Fibroblast of lung (primary cell): ENCODE data around the gene TOR4A. TPM values are rescaled to one million over a fixed set of nuclear protein-coding genes. Genes with fewer than 3 reads are reported as not detected.

Experiments
- DNase-seq, 2 donors: peaks; one replicate each; pipeline versions ENCODE4 v3.0.0 to v3.0.0-alpha.2; 2010; ENCODE audit warnings: low read depth in 2 of 2
- H2AFZ ChIP-seq: 2 replicates; pipeline ENCODE4 v1.5.1; 2012; ENCODE audit warnings: low read length, control low read depth, inconsistent platforms
- H3K27ac ChIP-seq: 2 replicates; pipeline ENCODE4 v1.5.1; 2011; ENCODE audit warnings: low read length, control low read depth; ENCODE audit not compliant: insufficient read depth
- H3K27me3 ChIP-seq: 2 replicates; pipeline ENCODE4 v1.5.1; 2011; ENCODE audit warnings: mild to moderate bottlenecking, low read length; ENCODE audit not compliant: control insufficient read depth, insufficient read depth
- H3K36me3 ChIP-seq: 2 replicates; pipeline ENCODE4 v1.5.1; 2011; ENCODE audit warnings: low read length; ENCODE audit not compliant: control insufficient read depth, insufficient read depth
- H3K4me1 ChIP-seq: 2 replicates; pipeline ENCODE4 v1.5.1; 2011; ENCODE audit warnings: low read length; ENCODE audit not compliant: control insufficient read depth, insufficient read depth; ENCODE audit errors: extremely low read depth
- H3K4me2 ChIP-seq: 2 replicates; pipeline ENCODE4 v1.5.1; 2011; ENCODE audit warnings: low read length, control low read depth; ENCODE audit not compliant: insufficient read depth; ENCODE audit errors: extremely low read depth
- H3K4me3 ChIP-seq, 4 experiments: fragments of 200-600 bp in 1 of 4; sonication (generic) in 1 of 4; replicated peaks in 1 of 4; 2 replicates each; pipeline ENCODE4 v1.5.1; 2011 to 2016; ENCODE audit warnings: low read length in 4 of 4, low read depth in 3 of 4, mild to moderate bottlenecking in 3 of 4, control low read depth in 2 of 4, inconsistent platforms in 1 of 4, mixed read lengths in 1 of 4; ENCODE audit not compliant: insufficient read depth in 1 of 4; ENCODE audit errors: control extremely low read depth in 1 of 4
- H3K79me2 ChIP-seq: 2 replicates; pipeline ENCODE4 v1.5.1; 2012; ENCODE audit warnings: mild to moderate bottlenecking, low read length, inconsistent platforms; ENCODE audit not compliant: control insufficient read depth, insufficient read depth
- H3K9ac ChIP-seq: 2 replicates; pipeline ENCODE4 v1.5.1; 2011; ENCODE audit warnings: mild to moderate bottlenecking, low read length, control low read depth; ENCODE audit not compliant: insufficient read depth
- H3K9me3 ChIP-seq: 2 replicates; pipeline ENCODE4 v1.5.1; 2012; ENCODE audit warnings: low read depth, low read length; ENCODE audit not compliant: control insufficient read depth, insufficient read depth
- H4K20me1 ChIP-seq: 2 replicates; pipeline ENCODE4 v1.5.1; 2011; ENCODE audit warnings: low read length; ENCODE audit not compliant: control insufficient read depth, insufficient read depth; ENCODE audit errors: extremely low read depth
- CTCF ChIP-seq, 2 donors: IDR thresholded peaks in 1 of 2; conservative IDR thresholded peaks in 1 of 2; 1 replicate in 1 of 2; 2 replicates in 1 of 2; pipeline ENCODE4 v1.5.1; 2011 to 2012; ENCODE audit warnings: low read length in 2 of 2, control low read depth in 1 of 2, inconsistent platforms in 1 of 2, low read depth in 1 of 2, mild to moderate bottlenecking in 1 of 2
- EZH2 ChIP-seq: IDR thresholded peaks from 2 replicates; pipeline ENCODE4 v1.5.1; 2012; ENCODE audit warnings: low read length, control low read depth, mild to moderate bottlenecking; ENCODE audit errors: missing control alignments
- polyA plus RNA-seq, 2 donors: library from polyadenylated mRNA; depleted of rRNA in 1 of 2; stranded (reverse) in 1 of 2; unstranded in 1 of 2; fragments of >200 nt; gene quantifications; 2 replicates each; pipeline ENCODE4 v1.2.1, GENCODE V29; 2011 to 2012; ENCODE audit warnings: missing spikeins in 1 of 2
- total RNA-seq: library from RNA; depleted of rRNA; stranded (reverse); fragments of >200 nt; gene quantifications from 2 replicates; pipeline ENCODE4 v1.2.1, GENCODE V29; 2014

Gene TOR4A
- total and polyA plus RNA-seq, 2 donors (not counting 1 experiment from before 2014, with no cell fraction given), result 3.3 to 22.1 TPM

DNA sequence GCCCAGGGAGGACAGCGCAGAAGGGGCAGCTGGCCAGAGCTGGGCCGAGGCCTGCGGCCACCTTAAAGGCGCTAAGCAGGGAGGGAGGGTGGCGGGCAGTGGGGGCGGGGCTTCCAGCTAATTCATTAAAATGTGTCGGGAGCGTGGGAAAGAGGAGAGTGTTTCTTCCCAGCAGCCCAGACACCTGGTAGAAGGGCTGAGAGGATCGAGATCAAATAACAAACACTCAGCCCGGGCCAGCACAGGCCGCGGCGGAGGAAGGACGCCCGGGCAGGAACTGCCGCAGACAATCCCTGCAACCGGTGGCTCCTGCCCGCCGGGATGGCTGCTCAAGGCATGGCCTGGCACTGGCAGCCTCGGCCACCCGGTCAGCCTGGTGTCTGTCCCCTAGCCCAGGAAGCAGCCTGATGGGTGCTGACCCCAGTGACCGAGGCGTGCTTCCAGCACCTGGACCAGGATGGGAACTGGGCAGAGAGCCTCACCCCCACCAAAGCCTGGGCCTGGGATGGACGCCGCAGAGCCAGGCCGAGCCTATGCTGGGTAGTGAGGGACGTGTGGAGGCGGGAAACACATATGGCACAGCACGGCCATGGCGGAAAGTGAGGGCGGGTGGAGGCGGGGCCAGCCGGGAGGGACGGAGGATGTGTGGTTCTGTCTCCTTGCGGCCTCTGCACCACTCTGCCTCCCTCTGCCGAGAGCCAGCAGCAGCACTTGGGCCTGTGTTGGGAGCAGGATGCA lies 27.7 kb downstream of the TOR4A start:
- peak; percentile 31 to 46 for DNase-seq
- Histone ChIP-seq H3K4me3 (no peak overlapping the region), H3K4me1 (peaks cover 4% of the 10 kb centered on the region), H3K9me3 (no peaks in the 10 kb centered on the region), H4K20me1 (no peaks in the 10 kb centered on the region), H3K4me2 (peak overlapping the region; percentile 17), H2AFZ (peak overlapping the region; percentile 69), H3K9ac (peak overlapping the region; percentile 36), H3K27me3 (peaks cover 4% of the 10 kb centered on the region), H3K27ac (no peak overlapping the region), H3K36me3 (no peaks in the 10 kb centered on the region), H3K79me2 (no peaks in the 10 kb centered on the region)
- TF ChIP-seq CTCF (conservative IDR thresholded peaks at IDR 0.05 in 1 of 2, IDR thresholded peaks at IDR 0.05 in 1 of 2; ENCODE audit: low read depth in 1 of 2, low read length in 2 of 2), result peak; percentile 2 to 17
- TF ChIP-seq EZH2, result no peak

DNA sequence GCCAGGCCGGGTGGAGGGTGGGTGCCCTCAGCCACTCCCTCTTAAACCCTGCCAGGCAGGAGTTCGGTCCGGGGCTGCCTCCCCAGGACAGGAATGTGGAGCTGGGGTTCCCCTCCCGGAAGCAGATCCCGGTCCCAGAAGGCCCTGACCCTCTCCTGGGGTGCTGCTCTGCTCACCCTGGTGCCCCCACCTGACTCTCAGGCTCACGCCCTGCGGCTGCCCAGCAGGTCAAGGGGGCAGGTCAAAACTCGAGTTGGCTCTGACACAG lies 28.2 kb downstream of the TOR4A start:
- H3K4me2 ChIP-seq, result no peak overlapping the region
- H4K20me1 ChIP-seq, result no peaks in the 10 kb centered on the region
- H2AFZ ChIP-seq, result peak overlapping the region; percentile 69
- H3K9ac ChIP-seq, result no peak overlapping the region
- H3K79me2 ChIP-seq, result no peaks in the 10 kb centered on the region
- H3K27ac ChIP-seq, result no peak overlapping the region
- DNase-seq, result no peak
- no peak overlapping the region for H3K4me3 ChIP-seq
- TF ChIP-seq EZH2, result no peak
- no peak for TF ChIP-seq CTCF (conservative IDR thresholded peaks at IDR 0.05 in 1 of 2, IDR thresholded peaks at IDR 0.05 in 1 of 2; ENCODE audit: low read depth in 1 of 2, low read length in 2 of 2)
- no peaks in the 10 kb centered on the region for H3K9me3 ChIP-seq
- peaks cover 4% of the 10 kb centered on the region for H3K27me3 ChIP-seq
- H3K36me3 ChIP-seq, result no peaks in the 10 kb centered on the region
- peaks cover 4% of the 10 kb centered on the region for H3K4me1 ChIP-seq

GRCh38 chr9:137306066-137306849 lies 28.7 kb downstream of the TOR4A start:
- no peak overlapping the region for H2AFZ ChIP-seq
- TF ChIP-seq CTCF (conservative IDR thresholded peaks at IDR 0.05 in 1 of 2, IDR thresholded peaks at IDR 0.05 in 1 of 2; ENCODE audit: low read depth in 1 of 2, low read length in 2 of 2) (no peak), EZH2 (no peak)
- H3K79me2 ChIP-seq, result no peaks in the 10 kb centered on the region
- no peak overlapping the region for H3K27ac ChIP-seq
- H3K9me3 ChIP-seq, result no peaks in the 10 kb centered on the region
- no peaks in the 10 kb centered on the region for H4K20me1 ChIP-seq
- H3K4me2 ChIP-seq, result no peak overlapping the region
- no peak overlapping the region for H3K4me3 ChIP-seq
- no peaks in the 10 kb centered on the region for H3K36me3 ChIP-seq
- H3K27me3 ChIP-seq, result peaks cover 4% of the 10 kb centered on the region
- H3K9ac ChIP-seq, result no peak overlapping the region
- H3K4me1 ChIP-seq, result peaks cover 4% of the 10 kb centered on the region
- no peak for DNase-seq
